Stimulated activated CD8-positive, alpha-beta memory T cell treated with anti-CD3 and anti-CD28 coated beads, Interleukin-4, amount 100 ng/mL, for 24 hours (primary cell): Measurements from ENCODE around the gene KIF26A.

Source experiments
- DNase-seq: peaks from one replicate; pipeline ENCODE4 v3.0.0-alpha.2; 2020; ENCODE audit warnings: low read depth

The KIF26A gene

DNA sequence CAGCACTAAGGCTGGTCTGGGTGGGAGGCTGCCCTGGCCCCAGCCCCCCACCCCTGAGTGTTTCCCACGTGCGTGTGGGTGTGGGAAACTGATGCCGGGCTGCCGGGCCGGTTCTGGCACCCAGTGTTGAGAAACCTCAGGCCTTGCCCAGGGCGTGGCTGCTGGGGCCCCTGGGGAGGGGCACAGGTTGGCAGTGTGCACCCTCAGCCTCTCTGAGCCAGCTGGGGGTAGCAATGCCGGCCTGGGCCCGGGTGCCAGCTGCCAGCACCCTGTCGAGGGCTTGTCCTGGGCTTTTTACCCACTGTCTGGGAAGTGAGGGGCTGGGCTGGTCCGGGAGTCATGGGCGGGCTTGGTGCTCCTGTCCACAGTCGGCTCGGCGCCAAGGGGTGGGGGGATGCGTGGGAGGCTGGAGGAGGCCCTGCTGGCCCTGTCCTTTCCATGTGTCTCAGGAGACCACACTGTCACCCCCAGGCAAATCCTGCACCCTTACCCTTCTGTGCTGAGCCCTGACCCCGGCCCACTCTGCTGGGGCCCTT lies 37.2 kb upstream of the KIF26A start:
- no peak for DNase-seq

DNA sequence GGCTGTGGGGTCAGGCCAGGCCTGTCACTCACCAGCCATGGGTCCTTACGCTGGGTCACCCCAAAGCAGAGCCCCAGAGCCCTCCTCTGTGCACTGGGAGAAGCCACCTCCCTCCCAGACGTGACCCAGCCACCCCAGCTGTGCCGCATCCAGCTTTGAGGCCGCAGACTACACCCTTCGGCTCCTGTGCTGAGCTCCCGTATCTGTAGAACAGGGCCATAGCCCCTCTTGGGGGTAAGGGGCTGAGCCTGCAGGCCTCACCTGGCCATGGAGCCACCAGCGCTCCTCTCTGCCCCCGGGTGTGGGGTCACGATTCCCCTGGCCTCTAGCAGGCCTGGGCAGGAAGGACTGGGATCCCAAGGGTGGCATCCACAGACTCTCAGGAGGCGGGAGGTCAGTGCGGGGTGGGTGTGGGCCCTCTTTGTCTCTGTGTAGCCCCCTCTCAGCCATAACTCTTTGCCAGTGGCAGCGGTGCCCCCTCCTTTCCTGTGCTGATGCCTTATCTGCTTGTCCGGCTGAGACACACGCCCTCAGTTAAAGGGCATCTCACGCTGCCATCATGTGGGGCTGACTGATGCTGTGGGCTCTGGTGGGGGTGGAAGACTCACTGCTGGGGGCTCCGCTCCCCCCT lies 36.6 kb upstream of the KIF26A start:
- DNase-seq = no peak

DNA sequence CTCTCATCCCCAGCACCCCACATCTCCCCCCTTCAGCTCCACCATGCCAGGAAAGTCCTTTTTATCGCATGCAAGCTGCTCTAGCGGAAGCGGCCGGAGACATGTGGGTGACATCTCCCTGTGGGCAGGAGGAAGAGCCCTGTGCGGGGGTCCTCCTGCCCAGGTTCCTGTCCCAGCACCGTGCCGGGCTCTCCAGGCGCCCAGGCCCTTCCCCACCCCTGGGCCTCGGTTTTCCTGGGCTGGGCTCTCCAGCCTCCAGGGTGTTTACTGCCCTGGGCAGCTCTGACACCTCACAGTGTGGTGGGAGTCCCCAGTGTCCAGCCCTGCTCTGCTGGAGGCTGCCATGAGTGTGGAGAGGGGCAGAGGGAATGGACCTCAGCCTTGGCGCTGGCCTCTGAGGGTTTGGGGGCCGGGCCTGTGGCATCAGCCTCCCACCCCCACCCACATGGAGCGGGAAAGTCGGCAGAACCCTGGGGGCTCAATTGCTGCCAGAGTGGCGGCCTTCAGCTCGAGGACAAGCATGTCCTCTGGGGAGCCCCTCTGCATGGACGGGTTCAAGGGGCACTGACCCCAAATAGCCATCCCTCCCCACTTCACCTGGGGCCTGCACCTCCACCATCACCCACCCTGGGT lies 36.0 kb upstream of the KIF26A start:
- no peak for DNase-seq

DNA sequence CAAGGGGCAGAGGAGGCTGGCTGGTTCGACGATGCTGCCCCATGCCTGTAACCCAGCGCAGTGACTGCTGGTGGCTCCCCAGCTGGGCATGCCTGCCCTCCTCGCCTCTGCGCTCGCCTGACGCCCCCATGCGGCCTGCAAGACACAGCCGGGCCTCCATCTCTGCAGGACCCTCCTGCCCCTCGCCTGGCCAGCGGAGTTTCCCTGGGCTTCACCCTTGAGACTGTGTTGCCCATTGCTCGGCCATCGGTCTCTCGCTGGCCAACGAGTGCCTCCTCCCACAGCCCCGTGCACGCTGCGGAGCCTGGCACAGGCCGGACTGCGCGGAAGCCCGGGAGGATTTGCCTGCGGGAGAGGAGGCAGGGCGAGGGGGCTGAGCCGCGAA lies 35.3 kb upstream of the KIF26A start:
- DNase-seq = no peak

DNA sequence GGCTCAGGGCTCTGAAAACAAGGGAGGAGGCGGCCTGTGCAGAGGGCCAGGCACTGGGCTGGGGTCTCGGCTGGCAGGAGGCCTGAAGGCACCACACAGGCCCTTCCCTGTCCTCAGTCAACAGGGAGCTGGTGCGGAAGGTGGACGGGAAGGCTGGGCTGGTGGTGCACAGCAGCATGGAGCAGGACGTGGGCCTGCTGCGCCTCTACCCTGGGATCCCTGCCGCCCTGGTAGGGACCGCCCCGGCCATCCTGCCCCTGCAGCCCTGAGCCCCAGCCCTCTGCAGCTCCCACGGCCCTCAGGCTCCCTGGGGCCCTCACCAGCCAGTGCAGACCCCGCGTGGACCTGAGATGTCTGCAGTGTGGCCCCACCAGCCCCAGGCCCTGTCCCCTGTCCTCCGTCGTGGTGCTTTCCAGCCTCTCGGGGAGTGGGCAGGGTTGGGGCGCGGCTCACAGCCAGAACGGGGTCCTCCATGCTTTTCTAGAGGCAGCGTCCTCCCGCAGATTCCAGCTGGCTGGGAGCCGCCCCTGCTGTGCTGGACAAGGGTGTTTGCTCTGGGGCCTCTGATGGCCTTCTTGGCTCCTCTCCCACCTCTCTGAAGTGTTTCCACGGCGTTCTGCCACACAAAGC lies 34.8 kb upstream of the KIF26A start:
- DNase-seq = no peak

DNA sequence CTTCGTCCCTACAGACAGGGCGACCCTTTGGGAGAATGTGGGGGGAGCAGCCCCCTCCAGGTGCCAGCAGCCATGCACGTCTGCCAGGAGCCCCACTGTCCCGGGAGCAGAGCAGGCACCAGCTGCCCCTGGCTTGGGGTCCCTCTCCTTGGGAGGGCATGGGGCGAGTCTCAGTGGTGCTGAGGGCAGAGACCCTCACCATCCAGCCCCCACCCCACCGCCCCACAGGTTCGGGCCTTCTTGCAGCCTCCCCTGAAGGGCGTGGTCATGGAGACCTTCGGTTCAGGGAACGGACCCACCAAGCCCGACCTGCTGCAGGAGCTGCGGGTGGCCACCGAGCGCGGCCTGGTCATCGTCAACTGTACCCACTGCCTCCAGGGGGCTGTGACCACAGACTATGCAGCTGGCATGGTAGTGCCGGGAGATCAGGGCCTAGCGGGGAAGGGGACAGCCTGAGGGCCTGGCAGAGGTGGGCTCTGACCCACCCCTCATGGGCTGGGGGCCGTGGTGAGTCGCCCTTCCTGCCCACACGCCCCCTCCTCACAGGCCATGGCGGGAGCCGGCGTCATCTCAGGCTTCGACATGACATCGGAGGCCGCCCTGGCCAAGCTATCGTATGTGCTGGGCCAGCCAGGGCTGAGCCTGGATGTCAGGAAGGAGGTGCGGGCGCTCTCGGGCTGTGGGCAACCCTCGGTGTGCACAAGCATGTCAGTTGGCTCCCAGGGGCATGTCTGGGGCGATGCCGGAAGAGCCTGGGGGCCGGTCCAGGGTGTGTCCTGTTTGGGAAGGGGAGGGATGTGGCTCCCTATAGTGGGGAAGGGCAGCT lies 34.1 kb upstream of the KIF26A start:
- DNase-seq = no peak

DNA sequence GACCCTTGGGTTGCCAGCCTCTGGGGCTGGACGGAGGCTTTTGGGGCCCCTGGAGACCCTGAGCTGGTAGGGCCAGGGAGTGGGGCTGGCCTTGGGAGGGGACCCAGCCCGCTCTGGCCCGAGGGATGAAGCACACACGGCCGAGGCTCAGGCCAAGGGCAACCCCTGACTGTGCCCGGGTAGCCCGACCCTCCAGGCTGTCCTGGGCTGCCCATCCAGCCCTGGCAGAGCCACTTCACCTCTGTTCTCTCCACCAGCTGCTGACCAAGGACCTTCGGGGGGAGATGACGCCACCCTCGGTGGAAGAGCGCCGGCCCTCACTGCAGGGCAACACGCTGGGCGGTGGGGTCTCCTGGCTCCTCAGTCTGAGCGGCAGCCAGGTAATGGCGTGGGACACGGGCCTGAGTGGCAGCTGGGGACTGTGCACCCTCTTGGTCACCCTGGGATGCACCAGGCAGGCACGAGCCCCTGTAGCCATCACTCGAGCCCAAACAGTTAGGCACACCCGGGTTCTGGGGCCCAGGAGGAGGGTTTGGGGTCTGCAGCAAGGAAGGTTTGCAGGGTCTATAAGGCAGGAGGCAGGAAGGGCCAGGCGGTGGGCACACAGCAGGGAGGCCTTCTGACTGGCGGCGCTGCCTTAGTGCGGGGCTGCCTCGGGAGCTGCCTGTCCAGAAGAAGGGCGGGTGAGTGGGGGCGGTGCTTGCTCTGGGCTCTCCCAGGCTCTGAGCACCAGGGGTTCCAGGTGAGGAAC lies 33.1 kb upstream of the KIF26A start:
- DNase-seq = no peak

DNA sequence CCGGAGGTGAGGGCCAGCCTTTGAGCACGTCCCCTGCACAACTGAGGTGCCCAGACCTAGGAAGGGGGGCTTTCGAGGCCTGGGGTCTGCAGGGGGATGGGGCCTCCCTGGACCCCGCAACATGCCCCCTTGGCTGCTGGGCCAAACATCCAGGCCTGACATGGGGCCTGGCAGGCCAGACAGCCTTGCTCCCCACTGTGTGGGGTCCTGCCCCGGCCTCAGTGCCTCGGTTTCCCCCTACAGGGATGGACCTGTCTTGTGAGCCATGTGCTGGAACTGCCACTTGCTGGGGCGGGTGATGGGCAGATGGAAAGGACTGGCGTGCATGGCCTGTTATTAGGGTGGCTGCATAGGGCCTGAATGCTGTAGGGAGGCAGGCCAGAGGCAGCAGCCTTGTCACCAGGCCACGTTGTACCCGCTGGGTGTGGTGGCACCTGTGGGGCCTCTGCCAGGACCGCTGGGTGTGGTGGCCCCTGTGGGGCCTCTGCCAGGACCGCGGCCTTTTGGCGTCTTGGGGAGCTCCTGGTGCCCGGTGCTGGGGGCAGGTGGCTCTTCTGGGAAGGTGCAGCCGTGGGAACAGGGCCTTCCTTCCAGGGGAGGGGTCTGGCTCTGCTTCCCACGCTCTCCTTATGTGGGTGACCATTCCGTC lies 32.4 kb upstream of the KIF26A start:
- no peak for DNase-seq

DNA sequence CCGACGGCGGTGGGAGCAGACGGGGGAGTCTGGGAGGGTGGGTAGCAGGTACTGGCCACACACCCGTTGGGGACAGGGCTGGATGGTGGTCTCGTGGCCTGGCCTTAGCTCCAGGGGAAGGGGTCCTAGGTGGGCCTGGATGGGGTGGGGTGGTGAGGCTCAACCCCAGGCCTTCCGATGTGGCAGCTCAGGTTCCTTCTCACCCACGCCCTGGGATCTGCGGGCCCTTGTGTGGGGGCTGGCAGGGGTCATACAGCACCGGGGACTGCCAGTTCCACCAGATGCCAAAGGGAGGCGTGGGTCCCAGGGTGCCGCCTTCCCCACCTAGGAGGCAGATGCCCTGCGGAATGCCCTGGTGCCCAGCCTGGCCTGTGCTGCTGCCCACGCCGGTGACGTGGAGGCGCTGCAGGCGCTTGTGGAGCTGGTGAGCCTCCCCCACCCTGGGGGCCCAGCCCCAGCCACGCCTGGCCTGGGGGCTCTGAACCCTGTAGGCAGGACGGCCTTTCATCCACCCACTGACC lies 31.9 kb upstream of the KIF26A start:
- DNase-seq = no peak

DNA sequence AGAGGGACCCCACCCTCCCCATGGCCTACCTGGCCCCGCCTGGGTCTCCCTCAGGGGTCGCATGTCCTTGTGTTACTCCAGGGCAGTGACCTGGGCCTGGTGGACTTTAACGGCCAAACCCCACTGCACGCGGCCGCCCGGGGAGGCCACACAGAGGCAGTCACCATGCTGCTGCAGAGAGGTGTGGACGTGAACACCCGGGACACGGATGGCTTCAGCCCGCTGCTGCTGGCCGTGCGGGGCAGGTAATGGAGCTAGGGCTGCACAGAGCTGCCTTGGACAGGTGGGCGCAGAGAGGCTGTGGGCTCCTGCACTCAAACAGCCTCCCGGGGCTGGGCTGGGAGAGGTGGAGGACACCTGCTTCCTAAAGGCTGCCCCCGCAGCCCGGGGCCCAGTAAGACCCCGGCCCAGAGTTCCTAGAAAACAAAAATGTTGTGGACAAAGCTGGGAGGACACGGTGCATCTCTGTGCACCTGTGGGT lies 31.2 kb upstream of the KIF26A start:
- DNase-seq = no peak

DNA sequence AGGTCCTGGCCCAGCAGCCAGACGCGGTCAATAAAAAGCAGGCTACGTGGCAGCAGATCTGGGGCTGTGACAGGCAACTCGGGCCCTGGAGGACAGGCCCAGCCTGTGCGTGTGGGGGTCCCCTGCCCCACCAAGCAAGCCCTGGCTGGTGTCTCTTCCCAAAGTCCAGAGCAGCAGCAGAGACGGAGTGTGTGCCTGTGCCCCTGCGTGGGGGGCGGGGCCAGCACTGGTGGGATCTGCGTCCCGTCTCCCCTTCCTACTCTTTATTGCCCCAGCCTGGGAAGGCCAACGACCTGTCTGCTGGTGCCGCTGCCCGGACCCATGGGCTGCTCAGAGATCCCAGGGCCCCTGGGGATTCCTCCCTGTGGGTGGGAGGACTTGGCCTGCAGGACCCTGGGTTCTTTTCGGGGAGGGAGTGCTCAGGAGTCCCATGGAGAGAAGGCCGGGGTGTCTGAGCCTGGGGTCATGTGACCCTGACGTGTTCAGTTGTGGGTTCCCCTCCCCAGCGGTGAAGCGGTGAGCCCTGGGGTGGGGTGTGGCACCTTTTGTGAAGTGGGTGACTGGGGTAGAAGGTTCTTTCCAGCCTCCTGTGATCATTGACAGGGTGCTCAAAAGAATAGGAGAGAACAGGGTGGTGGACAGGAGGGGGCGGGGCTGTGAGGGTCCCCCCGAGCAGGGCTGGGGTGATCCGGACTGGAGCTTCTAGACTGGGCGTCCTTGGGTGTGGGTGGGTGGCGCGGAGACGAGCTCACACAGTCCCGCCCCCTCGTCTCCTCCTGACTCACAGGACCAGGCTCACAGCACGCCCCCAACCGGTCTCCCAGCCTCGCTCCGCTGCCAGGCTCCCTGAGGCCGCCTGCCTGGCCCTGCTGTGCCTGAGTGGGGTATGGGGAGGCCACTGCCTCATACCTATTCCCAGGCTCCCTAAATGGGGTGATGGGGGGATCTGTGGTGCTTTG lies 30.5 kb upstream of the KIF26A start:
- no peak for DNase-seq

DNA sequence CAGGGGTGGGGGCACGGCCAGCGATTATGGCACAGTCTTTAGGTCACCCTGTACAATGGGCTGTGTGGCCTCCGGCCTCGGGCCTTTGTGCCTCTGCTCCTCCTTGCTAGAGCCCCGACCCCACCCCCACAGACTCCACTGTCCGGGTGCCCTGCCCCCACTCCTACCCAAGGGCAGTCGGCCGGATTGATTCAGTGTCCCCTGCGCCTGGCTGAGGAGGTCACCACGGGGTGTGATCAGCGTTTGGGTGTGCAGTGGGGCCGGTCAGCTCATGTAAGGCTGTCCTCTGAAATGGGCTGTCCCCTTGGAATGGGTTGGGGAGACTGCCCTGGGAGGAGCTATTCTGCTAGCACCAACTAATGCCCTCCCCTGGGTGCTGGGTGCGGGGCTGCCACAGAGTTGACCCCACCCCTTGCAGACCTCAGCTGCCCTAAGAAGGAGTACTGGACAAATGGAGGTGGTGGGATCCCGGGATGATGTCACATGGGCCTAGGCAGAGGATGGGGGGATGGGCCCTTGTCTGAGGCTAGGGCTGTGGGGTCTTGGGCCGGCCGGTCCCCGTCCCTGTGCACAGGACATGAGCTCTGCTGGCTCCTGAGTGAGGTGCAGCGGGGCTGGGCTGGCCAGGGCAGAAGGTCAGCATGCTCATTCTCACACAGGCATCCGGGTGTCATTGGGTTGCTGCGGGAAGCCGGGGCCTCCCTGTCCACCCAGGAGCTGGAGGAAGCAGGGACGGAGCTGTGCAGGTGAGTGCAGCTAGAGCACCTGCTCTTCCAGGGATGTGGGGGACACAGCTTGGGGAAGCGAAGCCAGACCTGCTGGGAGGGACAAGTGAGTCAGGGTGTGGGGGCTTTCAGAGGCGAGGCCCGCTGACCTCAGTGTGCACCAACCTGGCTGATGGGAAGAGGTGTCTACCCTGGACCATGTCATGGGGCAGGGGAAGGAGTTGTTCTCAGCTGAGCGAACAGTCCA lies 29.5 kb upstream of the KIF26A start:
- DNase-seq = no peak

DNA sequence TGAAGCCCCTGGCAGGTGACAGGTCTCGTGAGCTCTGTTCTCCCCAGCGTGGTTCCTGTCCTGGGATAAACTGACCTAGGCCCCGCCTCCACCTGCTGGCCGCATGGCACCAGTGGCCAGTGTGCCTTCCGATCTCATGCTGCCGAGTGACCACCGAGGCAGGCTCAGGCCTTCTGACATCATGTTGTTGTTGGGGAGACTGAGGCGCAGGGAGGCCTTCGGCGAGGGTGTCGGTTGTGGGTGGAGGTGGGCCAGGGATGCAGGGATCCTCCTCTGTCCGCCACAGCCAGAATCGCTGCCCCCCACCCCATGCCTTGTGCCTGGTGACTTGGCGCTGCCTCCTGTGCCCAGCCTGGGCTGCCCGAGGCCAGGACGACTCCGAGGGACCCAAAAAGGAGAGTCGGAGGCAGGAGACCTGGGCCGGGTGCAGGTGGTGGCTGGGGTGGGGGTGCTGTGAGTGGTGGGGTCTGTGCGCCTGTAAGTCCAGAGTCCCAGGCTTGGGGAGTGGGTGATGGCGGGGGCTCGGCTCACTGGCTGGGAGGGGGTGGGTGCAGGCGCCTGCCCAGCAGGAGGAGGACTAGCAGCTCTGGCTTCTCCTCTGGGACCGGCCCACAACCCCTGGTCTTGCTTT lies 28.5 kb upstream of the KIF26A start:
- no peak for DNase-seq

DNA sequence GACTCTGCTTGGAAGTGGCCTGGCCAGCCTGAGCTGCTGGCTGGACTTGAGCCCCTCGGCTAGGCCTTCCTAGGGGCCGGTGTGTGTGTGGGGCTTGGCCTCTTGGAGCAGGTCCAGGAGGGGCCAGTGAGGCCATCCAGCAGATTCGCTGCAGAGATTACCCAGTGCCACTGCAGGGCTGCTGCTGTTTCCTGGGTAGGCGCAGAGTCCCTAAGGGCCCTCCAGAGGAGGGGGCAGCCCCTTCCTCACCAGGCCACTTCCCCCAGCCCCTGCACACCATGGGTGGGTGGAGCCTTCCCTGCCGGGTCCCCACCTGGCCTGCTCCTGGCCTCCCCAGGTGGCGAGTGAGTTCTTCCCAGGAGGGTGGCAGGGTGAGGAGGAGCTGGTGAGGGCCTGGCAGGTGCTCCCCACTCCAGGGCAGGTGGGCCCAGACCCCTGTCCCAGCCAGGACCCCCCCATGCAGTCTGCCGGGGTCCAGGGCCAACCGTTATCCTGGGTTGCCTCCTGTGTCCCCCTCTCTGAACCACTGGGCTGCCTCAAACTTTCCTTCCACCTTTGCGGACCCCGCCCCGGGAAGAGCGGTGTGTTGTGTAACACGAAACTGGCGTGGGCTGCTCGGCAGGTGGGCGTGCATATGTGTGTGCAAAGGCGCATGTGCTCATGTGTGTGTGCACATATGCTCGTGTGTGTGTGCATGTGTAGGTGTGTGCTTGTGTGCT lies 27.7 kb upstream of the KIF26A start:
- DNase-seq = no peak

DNA sequence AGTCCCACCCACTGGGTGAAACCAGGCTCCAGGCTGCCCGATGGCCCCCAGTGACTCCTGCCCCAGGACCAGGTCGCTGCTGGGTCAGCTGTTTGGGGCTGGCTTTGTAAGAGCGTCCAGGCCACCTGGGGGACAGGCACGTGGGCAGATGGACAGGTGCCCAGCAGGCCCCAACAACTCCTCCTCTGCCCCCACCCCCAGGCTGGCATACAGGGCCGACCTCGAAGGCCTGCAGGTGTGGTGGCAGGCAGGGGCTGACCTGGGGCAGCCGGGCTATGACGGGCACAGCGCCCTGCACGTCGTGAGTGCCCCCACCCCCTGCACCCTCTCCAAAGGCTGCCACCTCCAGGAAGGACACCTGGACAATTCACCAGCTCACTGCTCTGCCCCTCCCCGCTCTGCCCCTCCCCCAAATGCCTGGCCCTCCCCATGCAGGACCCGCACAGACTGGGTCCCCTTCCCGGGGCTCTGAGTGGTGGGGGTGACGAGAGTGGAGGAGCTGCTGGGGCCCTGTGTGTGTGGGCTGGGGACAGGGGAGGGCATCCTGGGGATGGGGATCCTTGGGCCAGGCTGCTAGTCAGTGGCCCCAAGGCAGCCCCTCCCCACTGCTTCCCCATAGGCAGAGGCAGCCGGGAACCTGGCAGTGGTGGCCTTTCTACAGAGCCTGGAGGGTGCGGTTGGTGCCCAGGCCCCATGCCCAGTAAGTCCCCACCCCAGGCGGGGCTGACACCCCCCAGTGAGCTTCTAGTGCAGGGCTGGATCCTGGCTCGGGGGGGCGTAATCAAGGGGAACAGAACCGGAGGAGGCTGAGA lies 26.9 kb upstream of the KIF26A start:
- DNase-seq = no peak

DNA sequence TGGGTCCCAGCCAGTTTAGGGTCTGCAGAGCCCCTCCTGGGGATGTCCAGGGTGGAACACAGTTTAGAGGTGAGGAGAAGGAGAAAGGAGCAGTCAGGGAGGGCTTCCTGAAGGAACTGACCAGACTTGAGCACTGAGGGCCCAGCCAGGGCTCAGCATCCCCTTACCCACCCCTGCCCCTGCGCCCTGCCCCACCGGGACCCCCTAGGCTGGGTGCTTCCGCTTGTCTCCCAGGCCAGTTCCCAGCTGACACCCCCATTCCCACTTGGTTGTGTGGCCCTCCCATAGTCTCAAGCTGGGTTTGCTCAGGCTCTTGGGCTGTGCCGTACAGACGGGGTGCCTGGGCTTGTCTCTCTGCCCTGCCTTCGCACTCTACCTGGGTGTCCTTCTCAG lies 26.3 kb upstream of the KIF26A start:
- no peak for DNase-seq
